NCI-H748 (cell line): Measurements from ENCODE around the gene CMTM4.
"Not testable (repeated sequence)": the region's sequence is repeated elsewhere in the genome, so short reads cannot be mapped to it uniquely, and the experiment has no call there.

Source experiments
- DNase-seq: peaks from one replicate; lab custom pipeline; 2025; ENCODE audit not compliant: unreplicated experiment; lab: John Stamatoyannopoulos, UW

CMTM4 gene

DNA sequence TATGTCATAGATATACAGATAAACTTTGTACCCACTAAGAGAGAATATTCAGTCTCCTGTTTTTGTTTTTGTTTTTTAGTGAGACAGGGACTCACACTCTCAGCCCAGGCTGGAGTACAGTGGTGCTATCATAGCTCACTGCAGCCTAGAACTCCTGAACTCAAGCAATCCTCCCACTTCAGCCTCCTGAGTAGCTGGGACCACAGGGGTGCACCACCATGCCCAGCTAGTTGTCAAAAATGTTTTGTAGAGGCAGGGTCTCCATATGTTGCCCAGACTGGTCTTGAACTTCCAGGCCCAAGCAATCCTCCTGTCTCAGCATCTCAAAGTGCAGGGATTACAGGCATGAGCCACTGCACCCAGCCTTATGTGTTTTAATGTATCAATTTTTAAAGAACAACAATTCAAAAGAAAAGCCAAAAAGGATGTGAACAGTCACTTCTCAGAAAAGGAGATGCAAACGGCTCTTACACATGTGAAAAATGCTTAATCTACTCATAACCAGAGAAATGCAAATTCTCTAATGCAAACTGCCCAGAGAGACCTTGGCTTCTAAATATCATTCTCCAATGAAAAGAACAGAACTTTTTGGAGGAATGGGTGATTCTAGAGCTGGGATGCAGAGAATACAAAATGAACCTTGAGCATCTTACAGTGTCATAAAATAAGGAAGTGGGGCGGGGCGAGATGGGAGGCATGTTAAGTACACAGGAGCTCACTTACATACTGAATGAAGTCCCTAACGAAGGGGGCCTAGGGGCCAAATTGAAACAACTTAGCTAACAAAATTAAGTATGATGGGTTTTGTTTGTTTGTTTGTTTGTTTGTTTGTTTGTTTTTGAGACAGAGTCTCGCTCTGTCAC, 99.3 kb downstream of the CMTM4 start:
- DNase-seq: no peak

DNA sequence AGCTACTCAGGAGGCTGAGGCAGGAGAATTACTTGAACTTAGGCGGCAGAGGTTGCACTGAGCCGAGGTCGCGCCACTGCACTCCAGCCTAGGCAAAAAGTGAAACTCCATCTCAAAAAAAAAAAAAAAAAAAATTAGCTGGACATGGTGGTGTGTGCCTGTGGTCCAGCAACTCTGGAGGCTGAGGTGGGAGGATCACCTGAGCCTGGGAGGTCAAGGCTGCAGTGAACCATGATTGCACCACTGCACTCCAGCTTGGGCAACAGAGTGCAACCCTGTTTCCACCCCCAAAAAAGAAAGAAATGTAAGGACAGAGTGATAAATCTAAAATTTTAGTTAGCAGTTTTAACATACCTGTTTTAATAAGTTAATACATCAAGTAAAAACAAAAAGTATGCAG, 100.0 kb downstream of the CMTM4 start:
- not testable (repeated sequence) for DNase-seq

DNA sequence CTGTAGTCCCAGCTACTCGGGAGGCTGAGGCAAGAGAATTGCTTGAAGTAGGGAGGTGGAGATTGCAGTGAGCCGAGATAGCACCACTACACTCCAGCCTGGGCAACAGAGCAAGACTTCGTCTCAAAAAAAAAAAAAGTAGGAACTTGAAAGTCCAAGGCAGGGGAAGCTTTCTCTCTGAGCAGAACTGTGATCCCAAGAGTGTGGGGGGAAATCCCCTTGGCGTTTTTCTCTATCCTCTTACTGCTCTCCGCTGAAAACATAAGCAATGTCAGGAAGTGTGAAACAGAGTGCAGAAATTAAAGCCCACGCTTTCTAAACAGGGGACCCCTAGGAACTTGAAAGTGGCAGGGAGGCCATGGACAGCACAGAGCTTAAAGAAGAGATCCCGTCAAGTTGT, 101.8 kb downstream of the CMTM4 start:
- DNase-seq: no peak

DNA sequence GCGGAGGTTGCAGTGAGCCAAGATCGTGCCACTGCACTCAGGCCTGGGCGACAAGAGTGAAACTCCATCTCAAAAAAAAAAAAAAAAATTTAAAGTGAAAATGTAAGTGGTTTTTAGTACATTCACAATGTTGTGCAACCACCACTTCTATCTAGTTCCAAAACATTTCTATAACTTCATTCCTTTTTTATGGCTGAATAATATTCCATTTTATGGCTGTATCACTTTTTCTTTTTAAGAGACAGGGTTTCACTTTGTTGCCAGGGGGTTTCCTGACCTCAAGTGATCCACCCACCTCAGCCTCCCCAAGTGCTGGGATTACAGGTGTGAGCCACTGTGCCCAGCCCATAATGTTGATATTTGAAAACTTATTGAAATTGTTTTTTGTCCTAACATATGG, 103.7 kb downstream of the CMTM4 start:
- DNase-seq: no peak

DNA sequence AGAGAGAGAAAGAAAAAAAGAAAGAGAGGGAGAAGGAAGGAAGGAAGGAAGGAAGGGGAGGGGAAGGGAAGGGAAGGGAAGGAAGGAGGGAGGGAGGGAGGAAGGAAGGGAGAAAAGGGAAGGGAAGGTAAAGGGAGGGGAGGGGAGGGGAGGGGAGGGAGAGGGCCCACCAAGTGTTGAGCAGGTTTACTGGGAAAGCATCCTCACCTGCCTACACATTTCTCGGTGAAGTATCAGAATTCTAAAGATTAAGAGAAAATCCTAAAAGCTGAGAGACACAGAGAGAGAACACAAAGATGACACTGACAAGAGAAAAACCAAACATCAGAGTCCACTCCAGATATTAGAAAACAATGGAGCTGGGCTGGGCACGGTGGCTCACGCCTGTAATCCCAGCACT, 104.3 kb downstream of the CMTM4 start:
- no peak for DNase-seq

DNA sequence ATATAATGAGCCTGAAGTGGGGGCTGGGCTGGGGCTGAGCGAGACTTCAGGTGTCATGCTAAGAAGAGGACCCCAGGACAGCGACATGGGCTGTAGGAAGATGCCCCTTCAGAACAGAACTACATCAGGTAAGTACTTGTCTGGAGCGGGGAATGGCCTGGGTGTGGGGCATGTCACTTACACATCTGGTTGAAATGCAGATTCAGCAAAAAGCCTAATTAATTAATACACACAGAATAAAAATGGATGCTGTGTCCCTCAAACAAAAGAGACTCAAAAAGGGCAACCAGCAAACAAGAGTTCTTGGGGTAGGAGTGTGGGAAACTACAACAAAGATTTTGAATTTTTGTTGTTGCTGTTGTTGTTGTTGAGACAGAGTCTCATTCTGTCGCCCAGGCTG, 105.5 kb downstream of the CMTM4 start:
- no peak for DNase-seq

DNA sequence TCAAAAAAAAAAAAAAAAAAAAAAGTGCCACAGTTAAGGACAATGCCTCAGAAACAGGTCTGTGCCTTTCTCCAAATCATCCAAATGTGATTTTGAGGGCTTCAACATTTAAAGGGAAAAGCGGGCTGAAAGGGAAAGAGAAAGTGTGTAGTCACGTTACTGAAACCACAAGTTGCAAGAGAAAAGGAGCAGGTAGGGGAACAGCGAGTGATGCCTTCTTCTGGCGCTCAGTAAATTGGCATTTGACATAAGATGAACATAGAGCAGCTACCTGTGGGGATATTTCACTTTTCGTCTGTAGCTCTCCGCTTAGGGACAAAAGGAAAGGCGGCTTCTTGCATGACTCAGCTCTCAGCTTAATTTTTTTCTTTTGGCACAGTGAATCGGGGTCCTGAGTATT, 106.2 kb downstream of the CMTM4 start:
- no peak for DNase-seq

DNA sequence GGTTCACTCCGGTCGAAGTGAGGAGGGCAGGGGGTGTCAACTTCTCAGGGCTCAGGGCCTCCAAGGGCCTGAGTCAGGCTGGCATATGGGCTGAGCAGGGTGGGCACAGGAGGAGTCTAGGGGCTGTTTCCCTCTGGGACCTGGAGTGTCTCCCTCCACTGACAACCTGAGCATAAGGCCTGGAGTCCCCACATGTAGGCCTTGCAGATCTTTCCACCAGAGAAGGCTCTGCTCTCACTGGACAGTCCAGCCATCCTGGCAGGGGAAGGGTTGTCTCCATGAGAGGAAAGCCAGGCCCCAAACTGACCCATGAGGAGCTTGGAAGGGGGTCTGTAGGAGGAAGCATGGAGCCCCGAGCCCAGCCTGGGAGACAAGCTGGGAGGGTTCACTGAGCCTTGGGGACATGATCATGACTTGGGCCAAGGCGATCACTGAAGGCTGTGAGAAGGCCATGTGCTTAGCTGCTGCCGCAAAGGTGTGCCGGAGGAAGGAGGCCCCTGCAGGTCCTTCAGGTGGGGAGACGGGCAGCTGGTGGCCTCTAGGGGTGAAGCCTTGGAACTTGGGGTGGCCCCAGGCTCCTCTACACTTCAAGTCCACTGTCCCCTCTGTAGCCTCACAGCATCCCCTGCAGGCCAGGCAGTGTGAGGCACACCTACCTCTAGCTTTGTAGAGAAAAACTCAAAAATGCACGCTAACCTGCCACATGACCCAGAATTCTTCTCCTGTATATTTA, 107.4 kb downstream of the CMTM4 start:
- no peak for DNase-seq

DNA sequence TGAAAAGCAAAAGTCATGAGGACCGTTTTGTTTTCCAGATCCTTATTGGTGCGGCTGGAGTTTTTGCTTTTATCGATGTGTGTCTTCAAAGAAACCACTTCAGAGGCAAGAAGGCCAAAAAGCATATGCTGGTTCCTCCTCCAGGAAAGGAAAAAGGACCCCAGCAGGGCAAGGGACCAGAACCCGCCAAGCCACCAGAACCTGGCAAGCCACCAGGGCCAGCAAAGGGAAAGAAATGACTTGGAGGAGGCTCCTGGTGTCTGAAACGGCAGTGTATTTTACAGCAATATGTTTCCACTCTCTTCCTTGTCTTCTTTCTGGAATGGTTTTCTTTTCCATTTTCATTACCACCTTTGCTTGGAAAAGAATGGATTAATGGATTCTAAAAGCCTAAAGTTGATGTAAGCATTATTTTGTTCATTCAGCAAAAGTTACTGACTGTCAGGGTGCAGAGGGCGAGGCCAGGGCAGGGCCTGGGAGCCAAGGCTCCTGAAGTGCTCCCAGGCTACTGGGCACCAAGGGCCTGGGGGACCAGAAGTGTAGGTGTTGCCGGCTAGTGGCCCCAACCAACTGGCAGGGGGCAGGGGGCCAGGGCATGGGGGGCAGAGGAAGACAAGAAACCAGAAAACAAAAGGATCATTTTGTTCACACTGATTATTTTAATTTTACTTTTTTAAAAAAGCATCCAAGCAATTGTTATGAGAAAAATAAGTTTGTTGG, 108.5 kb downstream of the CMTM4 start:
- DNase-seq: no peak

DNA sequence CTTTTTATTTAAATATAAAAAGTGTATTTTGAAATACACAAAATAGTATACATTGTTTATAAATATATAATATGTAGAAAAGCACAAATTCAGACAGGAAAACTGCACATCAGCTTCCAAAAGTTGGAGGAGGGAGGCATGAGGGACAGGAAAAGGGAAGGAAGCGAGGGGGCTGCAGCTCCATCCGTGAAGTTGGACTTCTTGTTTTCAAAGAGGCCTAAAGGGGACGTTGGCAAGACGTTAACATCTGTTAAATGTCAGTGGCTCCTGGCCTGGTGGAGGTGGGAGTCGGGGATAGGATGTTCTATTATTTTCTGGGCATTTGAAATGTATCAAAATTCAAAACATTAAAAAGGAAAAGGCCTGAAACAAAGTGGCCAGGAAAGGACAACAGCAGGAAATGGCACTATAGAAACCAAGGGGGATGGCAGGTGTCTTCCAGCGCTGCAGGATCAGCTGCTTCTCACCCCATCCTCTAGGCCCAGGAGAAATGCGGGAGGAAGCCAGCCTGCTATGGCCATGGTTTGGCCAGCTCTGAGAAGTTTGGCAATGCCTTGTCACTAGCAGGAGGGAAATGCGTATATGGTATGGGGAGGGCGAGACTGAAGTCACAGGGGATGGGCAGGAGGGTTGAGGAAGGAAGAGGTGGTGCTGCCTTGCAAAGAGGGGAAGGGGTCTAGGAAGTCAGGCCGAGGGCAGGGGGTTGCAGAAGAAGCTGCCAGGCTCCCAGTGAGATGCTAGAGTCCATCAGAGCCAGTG, 110.9 kb downstream of the CMTM4 start:
- DNase-seq: no peak

DNA sequence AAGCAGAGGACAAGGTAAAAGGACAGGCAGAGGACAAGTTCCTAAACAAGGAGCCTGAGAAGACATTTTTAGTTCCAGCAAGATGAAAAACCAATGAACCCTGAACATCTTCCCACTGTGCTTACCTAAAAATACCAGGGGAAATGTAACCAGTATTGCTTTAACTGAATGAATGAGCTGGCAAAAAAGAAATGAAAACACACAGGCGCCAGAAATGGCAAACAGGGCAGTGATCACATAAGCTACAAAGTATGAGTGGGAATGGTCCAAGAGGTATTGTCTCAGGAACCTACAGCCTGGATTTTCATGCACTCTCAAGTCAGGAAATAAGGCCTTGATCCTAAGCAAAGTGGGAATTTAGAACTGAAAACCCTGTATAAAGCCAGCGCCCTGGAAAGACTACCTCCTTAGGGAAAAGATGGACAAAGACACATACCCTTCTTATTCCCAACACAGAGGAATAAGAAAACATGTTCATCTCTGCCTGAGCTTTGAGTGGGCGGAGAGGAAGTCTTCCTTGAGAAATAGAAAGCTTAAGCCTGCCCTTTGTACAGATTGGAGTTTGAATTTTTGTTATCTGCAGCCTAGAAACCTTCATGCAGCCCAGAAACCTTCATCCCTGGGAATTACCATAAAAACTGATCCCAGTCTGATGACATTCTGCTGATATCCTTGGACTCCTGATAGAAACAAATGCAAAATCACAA, 115.1 kb downstream of the CMTM4 start:
- DNase-seq: no peak

DNA sequence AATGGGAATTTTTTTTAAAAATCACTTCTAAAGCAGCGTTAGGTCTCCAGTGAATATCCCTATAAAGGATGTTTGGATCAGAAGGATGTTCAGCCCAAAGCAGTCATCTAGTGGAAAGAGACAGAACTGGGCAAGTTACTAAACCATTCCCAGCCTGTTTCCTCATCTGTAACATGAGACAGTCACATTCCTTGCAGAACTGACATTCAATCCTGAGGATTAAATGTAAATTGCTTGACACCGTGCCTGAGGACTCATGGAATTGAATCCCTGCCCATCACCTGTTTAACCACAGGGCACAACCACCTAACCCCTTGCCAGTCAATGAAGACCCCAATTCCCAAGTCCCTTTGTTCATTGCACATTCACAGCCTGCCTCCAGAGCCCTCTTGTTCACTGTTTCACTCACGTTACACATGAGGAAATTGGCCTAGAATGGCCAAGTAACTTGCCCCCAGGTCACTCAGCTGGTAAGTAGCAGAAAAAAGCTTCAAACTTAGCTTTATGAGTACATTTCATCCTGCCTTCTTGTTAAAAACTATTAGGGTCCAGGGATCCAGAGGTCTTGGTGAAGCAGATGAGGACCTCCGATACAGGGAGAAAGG, 115.8 kb downstream of the CMTM4 start:
- no peak for DNase-seq

DNA sequence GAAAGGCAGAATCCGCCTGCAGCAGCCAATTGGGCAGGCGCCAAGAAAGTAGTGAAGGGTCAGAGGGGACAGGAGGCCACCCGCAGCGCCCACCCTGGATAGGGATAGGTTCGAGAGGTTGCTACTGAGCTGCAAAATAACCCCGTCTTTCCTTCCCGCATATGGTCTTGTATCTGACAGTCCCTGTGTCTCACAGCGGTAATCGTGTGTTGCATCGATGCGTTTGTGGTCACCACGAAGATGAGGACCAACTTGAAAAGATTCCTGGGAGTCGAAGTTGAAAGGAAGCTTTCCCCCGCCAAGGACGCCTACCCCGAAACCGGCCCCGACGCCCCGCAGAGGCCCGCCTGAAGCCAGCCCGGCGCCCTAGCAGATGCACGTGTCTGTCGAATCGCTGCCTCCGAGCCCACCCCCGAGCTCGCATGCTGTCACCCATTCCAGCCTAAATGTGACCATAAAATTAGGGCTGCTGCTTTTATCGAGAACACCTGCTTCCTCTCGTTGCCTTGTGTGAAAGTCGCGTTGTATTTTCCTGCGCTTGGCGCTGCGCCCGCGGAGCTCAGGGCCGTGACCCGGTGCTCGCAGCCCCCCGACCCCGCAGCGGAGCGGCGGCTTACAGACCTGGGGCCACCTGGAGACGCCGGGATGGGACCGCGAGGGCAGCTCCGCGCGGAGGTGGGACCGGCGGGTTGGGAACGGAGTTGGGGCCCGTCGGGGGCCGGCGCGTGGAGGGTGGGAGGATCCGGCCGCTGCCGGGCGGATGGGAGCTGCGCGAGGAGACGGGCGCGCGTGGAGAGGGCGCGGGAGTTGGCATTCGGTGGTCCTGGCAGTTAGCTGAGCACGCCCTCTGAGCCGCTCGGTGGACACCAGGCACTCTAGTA, 117.7 kb downstream of the CMTM4 start, which contains the start of gene CMTM2:
CMTM2 (plus strand) TSS at position 813 of the 881 bp plus-strand sequence. CDS start 145 bp downstream, outside the sequence.
- DNase-seq: peak; percentile 26

DNA sequence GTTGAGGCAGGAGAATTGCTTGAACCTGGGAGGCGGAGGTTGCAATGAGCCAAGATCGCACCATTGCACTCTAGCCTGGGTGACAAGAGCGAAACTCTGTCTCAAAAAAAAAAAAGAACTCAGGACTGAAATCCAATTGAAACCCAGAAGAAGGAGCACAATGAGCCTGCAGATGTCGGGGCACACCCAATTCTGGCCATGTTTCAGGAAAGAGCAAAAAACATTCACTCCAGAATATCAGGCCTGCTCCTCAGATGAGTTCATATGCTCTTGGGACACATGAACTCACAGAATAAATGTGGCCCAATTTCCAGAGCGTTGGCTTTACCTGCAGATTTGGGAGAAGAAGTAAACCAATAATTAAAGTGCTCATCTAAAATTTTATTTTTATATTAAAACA, 120.2 kb downstream of the CMTM4 start:
- no peak for DNase-seq

DNA sequence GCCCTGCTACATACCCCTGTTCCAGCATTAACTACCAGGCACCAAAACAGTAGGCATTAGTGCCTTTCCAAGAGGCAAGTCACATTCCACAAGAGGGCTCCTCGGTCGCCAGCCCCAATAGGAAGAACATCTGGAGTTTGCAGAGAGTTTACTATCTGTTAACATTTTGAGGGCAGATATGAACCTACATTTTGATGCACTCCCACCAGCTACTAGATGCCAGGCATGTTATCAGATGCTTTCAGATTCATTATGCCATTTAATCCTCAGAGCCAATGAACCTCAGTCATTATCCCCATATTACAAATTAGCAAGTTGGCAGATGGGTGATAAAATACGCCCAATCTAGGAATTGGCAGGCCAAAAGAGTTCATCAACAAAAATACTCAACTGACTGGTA, 121.5 kb downstream of the CMTM4 start:
- no peak for DNase-seq

DNA sequence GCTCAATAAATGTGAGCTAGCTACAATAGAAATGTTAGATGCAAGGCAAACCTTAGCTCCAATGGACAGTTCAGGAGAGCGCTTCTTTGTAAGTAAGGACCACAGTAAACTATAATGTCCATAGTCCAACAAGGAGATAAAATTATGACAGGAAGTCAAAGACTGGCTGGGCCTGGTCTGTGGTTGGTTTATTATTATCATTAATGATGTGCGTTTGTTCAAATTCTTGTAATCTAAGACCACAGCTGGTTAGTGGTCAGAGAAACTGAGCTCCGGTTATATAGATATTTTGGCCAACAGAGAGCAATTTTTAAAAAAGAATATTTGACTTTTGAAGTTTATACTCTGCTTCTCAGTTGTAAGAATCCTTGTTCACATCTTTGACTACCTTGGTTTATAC, 122.0 kb downstream of the CMTM4 start:
- DNase-seq: no peak

DNA sequence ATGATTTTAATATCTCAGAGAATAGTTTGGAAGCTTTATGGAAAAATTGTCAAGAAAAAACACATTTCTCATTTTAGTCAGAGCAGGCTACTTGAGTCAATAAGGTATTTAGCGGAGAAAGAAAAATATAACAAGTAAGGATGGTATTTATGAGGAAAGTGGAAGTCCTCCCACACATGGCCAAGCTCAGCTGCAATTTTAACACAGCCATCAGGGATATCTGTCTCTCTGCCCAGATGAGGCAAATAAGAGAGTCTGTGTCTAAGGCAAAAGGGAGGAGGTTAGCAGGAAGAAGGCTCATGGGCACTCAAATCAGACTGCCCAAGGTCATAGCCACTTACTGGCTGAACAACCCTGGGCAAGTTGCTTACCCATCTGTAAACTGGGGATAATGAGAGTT, 122.5 kb downstream of the CMTM4 start:
- DNase-seq: no peak

DNA sequence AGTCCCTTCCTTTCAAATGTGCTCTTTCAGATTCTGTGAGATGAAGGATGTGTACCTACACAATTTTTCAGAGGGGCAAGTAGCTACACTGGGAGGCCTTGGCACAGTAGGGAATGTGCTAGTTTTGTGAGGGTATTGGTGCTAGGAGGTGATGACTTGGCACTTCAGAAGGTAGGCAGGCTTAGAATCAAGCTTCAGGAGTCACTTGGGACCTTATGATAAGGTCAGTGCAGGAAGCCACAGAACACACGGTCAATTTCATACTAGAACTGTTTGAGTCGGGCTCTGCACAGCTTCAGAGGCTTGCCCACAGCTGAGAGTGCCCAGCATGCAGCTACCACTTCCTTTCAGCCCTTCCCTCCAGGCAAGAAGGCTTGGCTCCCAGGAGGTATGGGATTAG, 124.2 kb downstream of the CMTM4 start:
- no peak for DNase-seq

DNA sequence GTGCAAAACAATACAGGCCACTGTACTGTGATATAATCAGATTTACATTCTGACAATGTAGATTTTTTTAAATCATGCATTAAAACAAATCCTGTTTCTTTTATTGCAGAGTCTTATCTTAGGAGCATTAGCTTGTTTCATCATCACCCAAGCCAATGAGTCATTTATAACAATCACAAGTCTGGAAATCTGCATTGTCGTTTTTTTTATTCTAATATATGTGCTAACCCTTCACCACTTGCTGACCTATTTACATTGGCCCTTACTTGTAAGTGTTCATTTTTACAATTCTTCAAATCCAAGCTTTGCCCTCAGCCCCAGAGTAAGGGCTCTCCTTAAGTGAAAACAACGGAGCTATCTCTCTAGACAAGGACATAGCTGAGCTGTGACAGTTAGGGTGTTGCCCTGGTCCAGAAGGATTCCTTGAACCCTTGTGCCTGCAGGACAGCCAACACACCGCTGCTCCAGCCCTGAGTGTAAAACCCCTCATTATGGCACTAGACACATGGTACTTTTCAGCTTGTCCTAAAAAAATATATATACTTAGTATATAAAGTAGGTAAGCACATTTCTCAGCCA, 126.6 kb downstream of the CMTM4 start:
- DNase-seq: no peak
